SK-N-SH (cell line): Measurements from ENCODE around the gene ATP5MG. TPM values are rescaled to one million over a fixed set of nuclear protein-coding genes. Genes with fewer than 3 reads are reported as not detected.

Source experiments
- CTCF ChIA-PET: fragments of 300-600, 350-600 bp; formaldehyde crosslinking; extraction: SDS; loops from one replicate; lab custom pipeline; 2021; lab: Yijun Ruan, JAX
- POLR2A ChIA-PET: fragments of 350-600 bp; sonication (Branson Sonifier 250); formaldehyde crosslinking; extraction: SDS; loops from one replicate; lab custom pipeline; 2020; ENCODE audit warnings: antibody characterized with exemption, inconsistent platforms; lab: Yijun Ruan, JAX
- DNase-seq: peaks from one replicate; pipeline ENCODE4 v3.0.0; 2012
- H2AFZ ChIP-seq: fragments of 200-600 bp; sonication (generic); 2 replicates; pipeline ENCODE4 v1.8.1; 2016; ENCODE audit warnings: antibody characterized with exemption, mild to moderate bottlenecking, low read depth
- H3F3A ChIP-seq: fragments of 200-600 bp; sonication (generic); replicated peaks from 2 replicates; pipeline ENCODE3; 2016; ENCODE audit warnings: antibody characterized with exemption, mild to moderate bottlenecking; ENCODE audit not compliant: insufficient read depth
- H3K27ac ChIP-seq, 2 experiments: fragments of 200-500 bp in 1 of 2; fragments of 200-600 bp in 1 of 2; sonication (Bioruptor generic) in 1 of 2; sonication (generic), shearing (Covaris generic) in 1 of 2; 2 replicates each; pipeline versions ENCODE4 v1.5.1 to v1.6.1; 2014 to 2016; ENCODE audit warnings: low read depth in 2 of 2, inconsistent platforms in 1 of 2, low read length in 1 of 2, mild to moderate bottlenecking in 1 of 2, mixed read lengths in 1 of 2
- H3K27me3 ChIP-seq: fragments of 200-600 bp; sonication (generic), shearing (Covaris generic); 2 replicates; pipeline ENCODE4 v1.6.1; 2016; ENCODE audit warnings: mixed run types; ENCODE audit not compliant: insufficient read depth
- H3K36me3 ChIP-seq, 2 experiments: fragments of 200-500 bp in 1 of 2; fragments of 200-600 bp in 1 of 2; sonication (Bioruptor generic) in 1 of 2; sonication (generic) in 1 of 2; replicated peaks in 1 of 2; 2 replicates each; pipeline versions ENCODE3 to v1.5.1; 2014 to 2016; ENCODE audit warnings: low read length in 1 of 2, mild to moderate bottlenecking in 1 of 2; ENCODE audit not compliant: insufficient read depth in 2 of 2, control insufficient read depth in 1 of 2
- H3K4me1 ChIP-seq, 2 experiments: fragments of 200-500 bp in 1 of 2; fragments of 200-600 bp in 1 of 2; sonication (Bioruptor generic) in 1 of 2; sonication (generic), shearing (Covaris generic) in 1 of 2; 2 replicates each; pipeline versions ENCODE4 v1.5.1 to v1.6.1; 2014 to 2016; ENCODE audit warnings: low read depth in 1 of 2, low read length in 1 of 2, mixed run types in 1 of 2; ENCODE audit not compliant: insufficient read depth in 2 of 2, control insufficient read depth in 1 of 2
- H3K4me2 ChIP-seq: fragments of 200-600 bp; sonication (generic), shearing (Covaris generic); 2 replicates; pipeline ENCODE4 v1.6.1; 2017; ENCODE audit warnings: mixed run types
- H3K4me3 ChIP-seq, 2 experiments: fragments of 200-500 bp in 1 of 2; fragments of 200-600 bp in 1 of 2; sonication (Bioruptor generic) in 1 of 2; sonication (generic), shearing (Covaris generic) in 1 of 2; 2 replicates each; pipeline versions ENCODE4 v1.5.1 to v1.8.1; 2014 to 2016; ENCODE audit warnings: low read depth in 2 of 2, inconsistent platforms in 1 of 2, low read length in 1 of 2, mild to moderate bottlenecking in 1 of 2, mixed read lengths in 1 of 2, moderate library complexity in 1 of 2
- H3K79me2 ChIP-seq: fragments of 200-600 bp; sonication (generic); 2 replicates; pipeline ENCODE4 v1.8.1; 2017; ENCODE audit warnings: mild to moderate bottlenecking; ENCODE audit not compliant: insufficient read depth
- H3K9ac ChIP-seq: fragments of 200-600 bp; sonication (generic); 2 replicates; pipeline ENCODE4 v1.6.1; 2017; ENCODE audit warnings: mixed run types
- H3K9me2 ChIP-seq: fragments of 200-600 bp; sonication (generic); 2 replicates; pipeline ENCODE4 v1.6.1; 2017; ENCODE audit warnings: mixed run types
- H3K9me3 ChIP-seq: fragments of 200-600 bp; sonication (generic); 2 replicates; pipeline ENCODE4 v1.6.1; 2017; ENCODE audit warnings: mixed run types, mild to moderate bottlenecking, moderate library complexity
- H4K20me1 ChIP-seq: fragments of 200-600 bp; sonication (generic); 2 replicates; pipeline ENCODE4 v1.6.1; 2017; ENCODE audit warnings: mild to moderate bottlenecking, mixed run types; ENCODE audit not compliant: insufficient read depth
- CHD2 ChIP-seq: fragments of 150-350 bp; IDR thresholded peaks from 2 replicates; pipeline ENCODE4 v1.6.1; 2018; ENCODE audit warnings: low read length; ENCODE audit not compliant: partially characterized antibody
- EP300 ChIP-seq, 2 experiments: IDR thresholded peaks; 2 replicates each; pipeline versions ENCODE4 v1.4.0 to v1.6.1; 2012; ENCODE audit warnings: borderline replicate concordance in 1 of 2, low read depth in 1 of 2, low read length in 1 of 2
- EZH2phosphoT487 ChIP-seq: fragments of 200-600 bp; sonication (generic); IDR thresholded peaks from 2 replicates; pipeline ENCODE4 v1.6.1; 2017; ENCODE audit warnings: low read depth, mixed run types, mild to moderate bottlenecking, antibody characterized with exemption, moderate library complexity, borderline replicate concordance
- FOXJ3 ChIP-seq: sonication (generic); formaldehyde crosslinking; IDR thresholded peaks from 2 replicates; pipeline ENCODE4 v1.5.1; 2020; ENCODE audit warnings: mild to moderate bottlenecking, missing genetic modification reagents
- GABPA ChIP-seq: IDR thresholded peaks from 2 replicates; pipeline ENCODE4 v1.4.0; 2012; ENCODE audit warnings: low read depth, mild to moderate bottlenecking
- GATA2 ChIP-seq: sonication (generic); formaldehyde crosslinking; IDR thresholded peaks from 2 replicates; pipeline ENCODE4 v1.5.0; 2020; ENCODE audit warnings: mild to moderate bottlenecking, missing genetic modification reagents
- MXI1 ChIP-seq: IDR thresholded peaks from 2 replicates; pipeline ENCODE4 v1.6.1; 2012; ENCODE audit warnings: mild to moderate bottlenecking, low read depth, low read length, improper control_type of control experiment
- NFIC ChIP-seq: IDR thresholded peaks from 2 replicates; pipeline ENCODE4 v1.4.0; 2012; ENCODE audit warnings: borderline replicate concordance
- RXRA ChIP-seq: IDR thresholded peaks from 2 replicates; pipeline ENCODE4 v1.4.0; 2012; ENCODE audit warnings: low read depth, mild to moderate bottlenecking, borderline replicate concordance
- SIN3A ChIP-seq: IDR thresholded peaks from 2 replicates; pipeline ENCODE4 v1.6.1; 2012; ENCODE audit warnings: low read depth, mild to moderate bottlenecking, low read length, moderate library complexity, borderline replicate concordance
- SMC3 ChIP-seq: IDR thresholded peaks from 2 replicates; pipeline ENCODE4 v1.6.1; 2012; ENCODE audit warnings: low read depth, low read length, improper control_type of control experiment
- TAF1 ChIP-seq: IDR thresholded peaks from 2 replicates; pipeline ENCODE4 v1.6.1; 2012; ENCODE audit warnings: low read depth, mild to moderate bottlenecking, low read length, moderate library complexity, borderline replicate concordance
- YY1 ChIP-seq: IDR thresholded peaks from 2 replicates; pipeline ENCODE4 v1.4.0; 2012; ENCODE audit warnings: low read depth, mild to moderate bottlenecking
- WGBS: methylation state at CpG from one replicate; pipeline ENCODE4 v1.1.6; 2017; ENCODE audit warnings: low lambda C conversion rate; 5-methylcytosine and 5-hydroxymethylcytosine counted together
- polyA plus RNA-seq, 3 experiments: library from polyadenylated mRNA; depleted of rRNA; stranded (reverse); fragments of >200 nt; gene quantifications; 2 replicates each; pipeline ENCODE4 v1.2.3, GENCODE V29; 2012
- TF ChIP-seq, protein P1 (sequence below): IDR thresholded peaks from 2 replicates; pipeline ENCODE4 v1.4.0; 2012; ENCODE audit warnings: low read depth, borderline replicate concordance
- TF ChIP-seq, protein P2 (sequence below): IDR thresholded peaks from 2 replicates; pipeline ENCODE4 v1.6.1; 2012; ENCODE audit warnings: mild to moderate bottlenecking, low read depth, low read length, moderate library complexity
- TF ChIP-seq, protein P3 (sequence below): IDR thresholded peaks from 2 replicates; pipeline ENCODE4; 2012

Gene ATP5MG
- polyA plus RNA-seq, 1 of the 3 experiments (the other 2 are of a cell fraction), result 140 TPM

DNA sequence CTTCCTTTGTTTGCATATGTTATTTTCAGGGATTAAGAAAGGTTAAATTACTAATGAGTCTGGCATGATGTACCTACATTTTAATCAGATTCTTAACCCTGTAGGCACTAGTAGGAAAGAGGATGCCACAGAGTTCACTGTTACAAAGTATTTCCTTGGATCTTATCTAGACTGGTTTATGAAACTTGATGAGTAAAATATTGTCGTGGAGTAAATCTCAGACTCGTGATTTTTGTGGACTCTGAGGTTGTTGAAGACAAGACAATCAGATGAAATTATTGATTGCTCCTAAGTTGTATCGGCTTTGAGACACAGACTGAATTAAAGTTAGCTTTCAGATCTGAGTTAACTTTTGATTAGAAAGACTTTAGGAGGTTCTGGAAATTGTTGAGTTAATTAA lies 40.9 kb downstream of the ATP5MG start:
- CTCF ChIA-PET, result interaction anchor here (1.1 to 2.6 kb wide), 2 partner anchors 23 to 46 kb away, joined by 3 to 6 read pairs; no protein-coding TSS in a partner anchor
- 94% methylated on average over 3 of the region's 3 CpGs for WGBS
- POLR2A ChIA-PET, result interaction anchor here (1.4 kb wide), 1 partner anchor 10 kb away, joined by 3 read pairs; no protein-coding TSS in a partner anchor
- Histone ChIP-seq H3K36me3 (peaks cover 21 to 28% of the 10 kb centered on the region in 2 experiments), H3F3A (peaks cover 21% of the 10 kb centered on the region), H3K27ac (no peak overlapping the region), H3K4me1 (peaks cover 24 to 29% of the 10 kb centered on the region in 2 experiments; a peak in 3 of 4 replicates), H3K79me2 (peaks cover 100% of the 10 kb centered on the region), H4K20me1 (peaks cover 99% of the 10 kb centered on the region), H3K9me3 (no peaks in the 10 kb centered on the region), H3K9ac (no peak overlapping the region), H3K4me2 (0 out of 2 replicates have a peak overlapping the region, but pooled peaks have one; percentile 30), H2AFZ (no peak overlapping the region), H3K9me2 (no peaks in the 10 kb centered on the region), H3K27me3 (no peaks in the 10 kb centered on the region), H3K4me3 (no peak overlapping the region)
- TF ChIP-seq TAF1 (no peak), EZH2phosphoT487 (no peak), GABPA (no peak), RXRA (no peak), SIN3A (no peak), SMC3 (no peak), GATA2 (CRISPR knock-in tag) (no peak), CHD2 (no peak), FOXJ3 (CRISPR knock-in tag) (no peak), EP300 (IDR thresholded peaks at IDR 0.05; ENCODE audit: borderline replicate concordance in 1 of 2, low read depth in 1 of 2, low read length in 1 of 2) (no peak), NFIC (no peak), MXI1 (no peak), YY1 (no peak)
- TF ChIP-seq, protein P1, sequence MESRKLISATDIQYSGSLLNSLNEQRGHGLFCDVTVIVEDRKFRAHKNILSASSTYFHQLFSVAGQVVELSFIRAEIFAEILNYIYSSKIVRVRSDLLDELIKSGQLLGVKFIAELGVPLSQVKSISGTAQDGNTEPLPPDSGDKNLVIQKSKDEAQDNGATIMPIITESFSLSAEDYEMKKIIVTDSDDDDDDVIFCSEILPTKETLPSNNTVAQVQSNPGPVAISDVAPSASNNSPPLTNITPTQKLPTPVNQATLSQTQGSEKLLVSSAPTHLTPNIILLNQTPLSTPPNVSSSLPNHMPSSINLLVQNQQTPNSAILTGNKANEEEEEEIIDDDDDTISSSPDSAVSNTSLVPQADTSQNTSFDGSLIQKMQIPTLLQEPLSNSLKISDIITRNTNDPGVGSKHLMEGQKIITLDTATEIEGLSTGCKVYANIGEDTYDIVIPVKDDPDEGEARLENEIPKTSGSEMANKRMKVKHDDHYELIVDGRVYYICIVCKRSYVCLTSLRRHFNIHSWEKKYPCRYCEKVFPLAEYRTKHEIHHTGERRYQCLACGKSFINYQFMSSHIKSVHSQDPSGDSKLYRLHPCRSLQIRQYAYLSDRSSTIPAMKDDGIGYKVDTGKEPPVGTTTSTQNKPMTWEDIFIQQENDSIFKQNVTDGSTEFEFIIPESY, result no peak
- TF ChIP-seq, protein P2, sequence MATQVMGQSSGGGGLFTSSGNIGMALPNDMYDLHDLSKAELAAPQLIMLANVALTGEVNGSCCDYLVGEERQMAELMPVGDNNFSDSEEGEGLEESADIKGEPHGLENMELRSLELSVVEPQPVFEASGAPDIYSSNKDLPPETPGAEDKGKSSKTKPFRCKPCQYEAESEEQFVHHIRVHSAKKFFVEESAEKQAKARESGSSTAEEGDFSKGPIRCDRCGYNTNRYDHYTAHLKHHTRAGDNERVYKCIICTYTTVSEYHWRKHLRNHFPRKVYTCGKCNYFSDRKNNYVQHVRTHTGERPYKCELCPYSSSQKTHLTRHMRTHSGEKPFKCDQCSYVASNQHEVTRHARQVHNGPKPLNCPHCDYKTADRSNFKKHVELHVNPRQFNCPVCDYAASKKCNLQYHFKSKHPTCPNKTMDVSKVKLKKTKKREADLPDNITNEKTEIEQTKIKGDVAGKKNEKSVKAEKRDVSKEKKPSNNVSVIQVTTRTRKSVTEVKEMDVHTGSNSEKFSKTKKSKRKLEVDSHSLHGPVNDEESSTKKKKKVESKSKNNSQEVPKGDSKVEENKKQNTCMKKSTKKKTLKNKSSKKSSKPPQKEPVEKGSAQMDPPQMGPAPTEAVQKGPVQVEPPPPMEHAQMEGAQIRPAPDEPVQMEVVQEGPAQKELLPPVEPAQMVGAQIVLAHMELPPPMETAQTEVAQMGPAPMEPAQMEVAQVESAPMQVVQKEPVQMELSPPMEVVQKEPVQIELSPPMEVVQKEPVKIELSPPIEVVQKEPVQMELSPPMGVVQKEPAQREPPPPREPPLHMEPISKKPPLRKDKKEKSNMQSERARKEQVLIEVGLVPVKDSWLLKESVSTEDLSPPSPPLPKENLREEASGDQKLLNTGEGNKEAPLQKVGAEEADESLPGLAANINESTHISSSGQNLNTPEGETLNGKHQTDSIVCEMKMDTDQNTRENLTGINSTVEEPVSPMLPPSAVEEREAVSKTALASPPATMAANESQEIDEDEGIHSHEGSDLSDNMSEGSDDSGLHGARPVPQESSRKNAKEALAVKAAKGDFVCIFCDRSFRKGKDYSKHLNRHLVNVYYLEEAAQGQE, result no peak
- TF ChIP-seq, protein P3, sequence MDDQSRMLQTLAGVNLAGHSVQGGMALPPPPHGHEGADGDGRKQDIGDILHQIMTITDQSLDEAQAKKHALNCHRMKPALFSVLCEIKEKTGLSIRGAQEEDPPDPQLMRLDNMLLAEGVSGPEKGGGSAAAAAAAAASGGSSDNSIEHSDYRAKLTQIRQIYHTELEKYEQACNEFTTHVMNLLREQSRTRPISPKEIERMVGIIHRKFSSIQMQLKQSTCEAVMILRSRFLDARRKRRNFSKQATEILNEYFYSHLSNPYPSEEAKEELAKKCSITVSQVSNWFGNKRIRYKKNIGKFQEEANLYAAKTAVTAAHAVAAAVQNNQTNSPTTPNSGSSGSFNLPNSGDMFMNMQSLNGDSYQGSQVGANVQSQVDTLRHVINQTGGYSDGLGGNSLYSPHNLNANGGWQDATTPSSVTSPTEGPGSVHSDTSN, result no peak
- DNase-seq, result no peak
